GM19099 (cell line): ENCODE data around the gene MACROD1.

ENCODE experiments used
- POLR2A ChIP-seq: IDR thresholded peaks from 3 replicates; pipeline ENCODE4 v1.6.1; 2011; ENCODE audit warnings: low read depth; ENCODE audit not compliant: insufficient read length; ENCODE audit errors: extremely low read depth

MACROD1 gene

GRCh38 chr11:64144587-64145472 lies 21.1 kb downstream of the MACROD1 start:
- no peak for TF ChIP-seq POLR2A

GRCh38 chr11:64141081-64141783 lies 24.7 kb downstream of the MACROD1 start:
- TF ChIP-seq POLR2A = no peak

DNA sequence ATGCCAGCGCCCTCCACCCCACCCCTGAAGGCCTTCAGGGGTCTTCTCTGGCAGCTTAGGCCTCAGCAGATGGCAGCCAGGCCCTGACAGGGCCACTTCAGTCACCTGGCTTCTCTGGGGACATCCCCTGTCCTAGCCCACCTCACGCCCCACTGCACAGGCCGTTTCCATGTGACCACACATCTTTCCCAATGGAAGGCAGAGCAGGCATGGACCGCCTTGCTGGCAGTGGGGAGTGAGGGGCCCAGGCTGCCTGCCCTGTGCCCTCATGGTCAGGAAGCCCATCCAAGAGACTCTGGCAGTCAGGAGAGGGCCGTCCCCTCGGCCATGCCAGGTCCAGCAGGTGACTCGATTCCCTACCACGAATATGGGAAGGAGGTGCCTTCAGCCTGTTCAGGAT lies 25.8 kb downstream of the MACROD1 start:
- no peak for TF ChIP-seq POLR2A

- TF ChIP-seq POLR2A = no peak
Measured at GRCh38 chr11:64139049-64139448, 26.9 kb downstream of the MACROD1 start.

DNA sequence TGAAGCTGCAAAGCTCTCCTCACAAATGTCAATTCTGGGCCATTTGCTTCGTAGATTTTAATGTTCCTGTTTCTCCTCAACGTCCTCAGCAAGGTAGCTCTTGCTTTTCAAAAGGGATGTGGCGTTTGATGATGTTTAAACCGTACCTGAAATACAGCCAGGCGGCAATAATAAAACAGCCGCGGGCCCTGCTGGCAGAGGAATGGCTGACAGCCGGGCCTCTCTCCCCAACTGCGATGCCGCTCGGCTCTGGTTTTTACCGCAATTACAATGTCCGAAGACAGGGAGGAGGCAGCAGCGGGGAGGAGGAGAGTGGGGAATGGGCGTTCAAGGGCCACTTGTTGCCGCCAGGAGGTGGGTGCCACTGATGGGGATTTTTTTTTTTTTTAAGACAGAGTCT lies 27.5 kb downstream of the MACROD1 start:
- no peak for TF ChIP-seq POLR2A

DNA sequence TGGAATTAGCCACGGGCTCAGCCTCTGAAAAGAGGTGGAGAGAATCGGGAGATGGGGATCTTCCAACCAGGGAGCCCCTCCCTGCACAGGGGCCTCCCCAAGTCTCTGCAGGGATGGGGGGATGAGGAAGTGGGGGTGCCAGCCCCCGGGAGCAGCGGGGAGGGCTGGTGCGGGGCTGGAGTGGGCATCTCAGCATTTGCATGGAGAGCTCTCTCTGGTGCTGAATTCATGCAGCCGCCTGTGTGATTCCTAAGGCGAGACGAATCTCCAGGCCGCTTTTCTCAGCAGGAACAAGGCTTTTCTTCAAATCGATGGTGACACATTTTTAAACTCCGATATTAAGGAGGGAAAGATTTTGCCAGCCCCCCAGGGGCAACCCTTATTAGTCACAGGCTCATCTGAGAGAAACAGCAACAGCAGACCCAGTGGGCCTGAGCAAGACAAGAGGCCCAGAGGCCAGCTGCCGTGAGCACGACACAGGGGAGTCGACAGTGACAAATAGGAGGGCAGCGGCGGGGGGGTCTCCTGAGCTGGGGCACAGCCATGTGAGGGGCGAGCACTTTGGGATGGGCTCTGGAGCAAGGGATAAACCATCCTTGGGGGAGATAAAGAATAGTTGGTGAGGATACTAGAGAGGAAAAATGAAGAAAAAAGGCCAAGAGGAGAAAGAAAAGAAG lies 29.0 kb downstream of the MACROD1 start:
- no peak for TF ChIP-seq POLR2A

GRCh38 chr11:64135711-64136110 lies 30.2 kb downstream of the MACROD1 start:
- TF ChIP-seq POLR2A = no peak

GRCh38 chr11:64134963-64135362 lies 30.9 kb downstream of the MACROD1 start:
- no peak for TF ChIP-seq POLR2A

- TF ChIP-seq POLR2A = no peak
Measured at GRCh38 chr11:64132982-64133705, 32.8 kb downstream of the MACROD1 start.

DNA sequence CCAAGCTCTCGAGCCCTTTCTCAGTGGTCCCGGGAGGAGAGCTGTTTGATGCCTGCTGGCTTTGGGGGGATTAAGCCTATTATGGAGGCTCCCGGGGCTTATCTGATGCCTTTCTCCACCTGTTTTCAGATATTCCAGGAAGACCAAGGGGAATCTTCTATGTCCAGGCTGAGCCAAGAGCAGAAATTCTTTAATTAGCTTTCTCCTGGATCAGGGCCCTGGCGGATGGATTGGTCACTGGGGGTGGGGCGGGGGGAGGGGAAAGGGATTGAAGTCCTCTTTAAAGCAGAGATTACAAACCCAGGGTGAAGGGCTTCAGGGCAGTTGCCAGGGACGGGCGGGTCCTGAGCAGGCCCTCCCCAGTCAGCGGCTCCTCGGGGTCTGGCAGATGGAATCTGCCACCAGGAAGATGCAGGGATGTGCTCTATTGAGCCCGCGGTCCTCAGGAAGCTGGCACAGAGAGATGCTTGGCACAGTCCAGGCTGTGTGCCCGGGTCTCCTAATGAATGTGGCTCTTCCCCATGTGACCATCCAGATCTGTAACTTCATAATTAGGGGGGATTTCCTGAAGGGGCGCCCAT lies 33.6 kb downstream of the MACROD1 start:
- TF ChIP-seq POLR2A = no peak

DNA sequence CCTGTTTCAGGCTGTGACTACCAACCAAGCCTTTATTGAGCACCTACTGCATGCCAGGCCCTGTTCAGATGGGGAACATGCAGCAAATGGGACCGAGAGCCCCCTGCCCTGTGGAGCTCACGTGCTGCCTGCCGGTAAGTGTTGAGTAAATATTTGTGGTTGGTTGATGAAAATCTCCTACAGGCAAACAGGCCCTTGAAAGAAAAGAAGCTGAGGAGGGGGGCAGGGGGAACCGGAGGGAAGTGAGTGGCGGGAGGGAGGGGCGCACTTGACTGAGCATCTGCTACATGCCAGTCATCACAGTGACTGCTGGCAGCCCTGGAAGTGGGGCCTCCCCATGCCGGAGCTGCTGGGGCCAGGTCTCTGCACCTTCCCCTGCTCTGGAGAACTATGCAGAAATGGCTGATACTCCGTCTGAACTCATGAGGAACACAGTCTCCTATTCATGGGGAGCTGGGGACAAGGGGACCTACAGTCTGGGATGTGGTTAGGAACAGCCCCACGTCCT lies 34.2 kb downstream of the MACROD1 start:
- no peak for TF ChIP-seq POLR2A

GRCh38 chr11:64130618-64131017 lies 35.3 kb downstream of the MACROD1 start:
- TF ChIP-seq POLR2A = no peak

- no peak for TF ChIP-seq POLR2A
Measured at GRCh38 chr11:64129403-64129802, 36.5 kb downstream of the MACROD1 start.

DNA sequence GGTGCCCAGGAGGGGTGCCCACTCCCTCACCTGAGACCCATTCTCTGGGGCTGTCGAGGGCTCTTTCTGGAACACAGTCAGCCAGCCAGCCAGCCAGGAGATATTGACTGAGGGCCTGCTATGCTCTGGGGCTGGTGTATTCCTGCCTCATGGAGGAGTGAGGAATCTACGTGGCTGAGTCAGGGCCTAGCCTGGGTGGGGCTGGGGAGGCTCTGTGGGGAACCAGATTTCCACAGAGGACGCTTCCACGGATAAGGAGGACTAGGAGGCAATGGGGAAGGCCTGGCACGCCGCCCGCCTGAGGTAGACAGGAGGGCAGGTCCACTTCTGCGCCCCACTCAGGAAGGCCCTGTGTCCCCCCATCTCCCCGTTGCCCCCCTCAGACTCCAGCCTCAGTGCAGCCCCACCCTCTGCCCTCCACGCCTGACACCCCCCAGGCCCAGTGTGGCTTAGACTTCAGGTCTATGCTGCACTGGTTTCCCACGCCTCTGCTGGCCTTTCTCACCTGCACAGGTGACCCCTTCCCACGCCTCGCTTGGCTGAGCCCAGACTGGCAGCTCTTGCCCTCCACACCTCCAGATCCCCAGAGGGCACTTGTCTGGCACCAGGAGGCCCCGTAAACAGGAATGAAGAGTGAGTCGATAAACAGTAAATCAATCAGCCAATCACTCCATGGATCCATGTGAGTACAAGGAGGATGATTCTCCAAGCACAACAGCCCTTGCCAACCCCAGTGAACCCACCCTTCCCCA lies 37.5 kb downstream of the MACROD1 start:
- no peak for TF ChIP-seq POLR2A
